Stimulated activated CD4-positive, alpha-beta T cell treated with anti-CD3 and anti-CD28 coated beads, Interleukin-15, amount 100 ng/mL, for 48 hours (primary cell): Measurements from ENCODE around the gene IGSF9B.

Experiments used
- DNase-seq, 2 donors: peaks; one replicate each; pipeline ENCODE4 v3.0.0-alpha.2; 2020; ENCODE audit warnings: low read depth in 2 of 2

Gene IGSF9B

GRCh38 chr11:133953999-133954398, 2.8 kb downstream of the IGSF9B start:
- DNase-seq, result no peak

GRCh38 chr11:133953547-133953946, 3.2 kb downstream of the IGSF9B start:
- DNase-seq, result no peak

- DNase-seq, result no peak
These were observed 4.3 kb downstream of the IGSF9B start for GRCh38 chr11:133952199-133953190.

- no peak for DNase-seq
These were observed 5.2 kb downstream of the IGSF9B start for GRCh38 chr11:133951327-133952198.

GRCh38 chr11:133950874-133951326, 5.9 kb downstream of the IGSF9B start:
- DNase-seq, result no peak

GRCh38 chr11:133950421-133950820, 6.3 kb downstream of the IGSF9B start:
- DNase-seq, result no peak

- no peak for DNase-seq
These were observed 7.6 kb downstream of the IGSF9B start for GRCh38 chr11:133949129-133949528.

- DNase-seq, result no peak
These were observed 8.1 kb downstream of the IGSF9B start for GRCh38 chr11:133948711-133949110.

- DNase-seq, result peak in 1 of 2 donors; percentile 51
These were observed 9.4 kb downstream of the IGSF9B start for GRCh38 chr11:133947321-133947756.

- DNase-seq, result no peak
These were observed 10.0 kb downstream of the IGSF9B start for GRCh38 chr11:133946541-133947318.

GRCh38 chr11:133946051-133946450, 10.7 kb downstream of the IGSF9B start:
- no peak for DNase-seq

GRCh38 chr11:133945087-133945974, 11.4 kb downstream of the IGSF9B start:
- DNase-seq, result peak; percentile 78 to 81

GRCh38 chr11:133943950-133944698, 12.6 kb downstream of the IGSF9B start:
- no peak for DNase-seq

- DNase-seq, result no peak
These were observed 14.2 kb downstream of the IGSF9B start for GRCh38 chr11:133942577-133942976.

GRCh38 chr11:133941546-133941945, 15.2 kb downstream of the IGSF9B start:
- no peak for DNase-seq

GRCh38 chr11:133940034-133940433, 16.7 kb downstream of the IGSF9B start:
- DNase-seq, result no peak

- DNase-seq, result no peak
These were observed 17.2 kb downstream of the IGSF9B start for GRCh38 chr11:133939558-133939957.

- no peak for DNase-seq
These were observed 18.6 kb downstream of the IGSF9B start for GRCh38 chr11:133938166-133938565.

- no peak for DNase-seq
These were observed 19.3 kb downstream of the IGSF9B start for GRCh38 chr11:133937468-133937867.

GRCh38 chr11:133937015-133937414, 19.8 kb downstream of the IGSF9B start:
- DNase-seq, result no peak
